HuH-7 (cell line): Measurements from ENCODE around the gene GPATCH2.
"Not testable (repeated sequence)": the region's sequence is repeated elsewhere in the genome, so short reads cannot be mapped to it uniquely, and the experiment has no call there.

Experiments used
- DNase-seq: peaks from one replicate; pipeline ENCODE4 v3.0.0; 2011; ENCODE audit warnings: low spot score

The GPATCH2 gene

DNA sequence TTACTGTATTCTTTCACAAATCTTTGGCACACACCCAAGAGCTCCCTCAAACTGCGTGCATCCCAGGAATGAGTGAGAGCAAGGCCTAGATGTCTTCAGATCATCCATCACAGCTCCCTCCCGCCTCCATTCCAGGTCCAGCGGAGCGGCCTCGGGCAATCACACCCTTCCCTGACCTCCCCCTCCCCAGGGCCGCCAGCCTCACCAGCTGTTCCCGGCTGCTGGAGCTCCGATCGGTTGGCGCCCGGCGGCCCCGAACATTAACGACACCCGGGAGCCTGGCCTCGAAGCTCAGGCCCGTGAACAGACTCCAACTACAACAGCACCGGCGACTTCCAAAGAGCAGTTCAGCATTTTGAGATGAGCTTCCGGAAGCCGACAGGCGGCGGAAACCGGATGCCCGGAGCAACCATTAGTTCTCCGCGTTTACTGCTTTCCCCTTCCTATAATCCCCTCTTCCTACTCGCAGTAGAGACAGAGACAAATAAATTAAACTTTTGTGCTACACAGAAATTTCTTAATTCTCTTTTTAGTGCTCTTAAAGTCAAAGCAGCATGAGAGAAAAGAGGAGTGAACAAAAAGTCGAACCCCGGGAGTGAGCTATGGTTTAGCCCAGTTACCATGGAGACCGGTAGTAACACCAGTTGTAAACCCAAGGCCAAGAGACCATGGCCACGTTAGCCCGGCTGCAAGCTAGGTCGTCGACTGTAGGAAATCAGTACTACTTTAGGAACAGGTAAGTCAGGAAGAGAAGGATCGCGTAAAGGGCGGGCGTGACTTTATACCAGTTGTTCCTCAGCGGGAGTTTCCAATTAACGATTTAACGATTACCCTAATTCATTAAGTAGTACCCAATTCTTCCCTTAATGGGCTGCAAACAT, at the start of gene GPATCH2, which contains the start of gene SPATA17:
TSS of gene GPATCH2 (minus strand) at position 380 of the 881 bp plus-strand sequence. CDS start at position 261, 119 bp downstream.
TSS of gene SPATA17 (plus strand) at position 634 of the 881 bp plus-strand sequence. CDS start at position 669, 35 bp downstream.
- DNase-seq, result peak; percentile 84

DNA sequence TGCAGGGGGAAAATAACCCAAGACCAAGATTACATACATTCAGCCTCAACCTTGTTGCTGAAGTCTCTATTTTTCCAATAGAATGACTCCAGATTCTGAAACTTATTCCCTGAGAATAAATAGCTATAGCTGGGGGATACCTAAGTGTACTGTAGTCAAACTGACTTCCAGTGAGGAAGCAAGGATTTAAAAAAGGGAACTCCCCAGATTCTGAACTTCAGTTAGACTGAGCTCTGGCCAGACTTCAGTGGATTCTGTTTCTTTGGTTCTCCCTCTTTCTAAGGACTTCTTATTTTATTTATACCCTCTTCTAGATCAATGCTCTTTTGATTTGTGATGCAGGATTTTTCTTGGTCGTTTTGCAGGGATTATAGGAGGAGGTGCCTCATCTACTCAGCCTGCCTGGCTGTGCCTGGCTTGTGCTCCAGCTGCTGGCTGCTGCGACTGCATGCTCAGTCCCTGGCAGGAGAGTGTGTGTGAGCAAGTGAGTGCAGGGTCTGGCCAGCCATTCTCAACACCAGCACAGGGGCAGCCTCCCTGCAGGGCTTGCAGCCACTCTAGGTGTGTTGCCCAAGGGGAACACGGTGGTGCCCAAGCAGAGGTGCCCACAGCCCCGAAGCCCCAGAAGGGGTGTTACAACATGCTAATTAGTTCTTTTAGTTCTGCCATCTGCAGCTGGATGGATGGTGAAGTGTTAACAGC, 43.3 kb upstream of the GPATCH2 start:
- no peak for DNase-seq

DNA sequence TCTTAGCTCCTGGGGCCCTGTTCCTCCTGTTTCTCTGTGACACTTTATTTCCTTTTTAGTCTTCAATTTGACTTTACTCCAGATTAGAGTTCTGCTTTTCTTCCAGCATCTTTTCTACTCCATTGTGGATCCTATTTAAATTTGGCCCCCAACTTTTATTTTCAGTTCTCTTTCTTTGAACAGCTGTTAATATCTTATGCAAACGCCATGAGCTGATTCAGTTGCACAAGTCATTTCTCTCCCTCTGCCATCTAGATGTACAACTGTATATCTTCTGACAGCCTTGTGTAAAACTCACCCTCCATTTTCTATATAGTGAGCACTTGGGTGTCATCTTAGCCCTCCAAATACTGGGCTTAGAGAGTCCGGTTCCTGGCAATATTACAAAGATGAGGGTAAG, 42.5 kb upstream of the GPATCH2 start:
- no peak for DNase-seq

DNA sequence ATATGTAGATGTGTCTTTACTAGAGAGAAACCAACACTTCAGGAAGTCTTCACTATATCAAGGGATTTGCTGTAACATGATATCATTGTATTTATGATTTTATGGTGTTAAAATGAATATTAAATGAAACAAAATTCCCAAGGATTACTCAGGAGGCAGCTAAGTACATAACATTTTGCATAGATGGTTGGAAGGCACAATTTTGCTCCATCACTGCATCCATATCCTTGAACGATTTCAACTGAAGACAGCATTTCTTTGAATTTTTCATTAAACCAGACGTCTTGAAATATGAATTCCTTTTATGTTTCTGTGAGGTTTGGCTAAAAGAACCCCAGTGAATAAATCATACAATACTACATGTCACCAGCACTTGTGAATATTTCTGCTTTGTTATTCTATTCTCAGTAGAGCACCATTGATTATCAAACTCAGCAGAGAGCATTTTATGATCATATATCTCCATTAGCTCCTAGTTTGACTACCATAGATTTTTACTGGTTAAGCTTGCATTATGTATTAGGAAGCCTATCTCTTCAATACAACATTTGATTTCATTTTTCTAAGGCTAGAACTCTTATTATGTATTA, 37.6 kb upstream of the GPATCH2 start:
- DNase-seq, result no peak

DNA sequence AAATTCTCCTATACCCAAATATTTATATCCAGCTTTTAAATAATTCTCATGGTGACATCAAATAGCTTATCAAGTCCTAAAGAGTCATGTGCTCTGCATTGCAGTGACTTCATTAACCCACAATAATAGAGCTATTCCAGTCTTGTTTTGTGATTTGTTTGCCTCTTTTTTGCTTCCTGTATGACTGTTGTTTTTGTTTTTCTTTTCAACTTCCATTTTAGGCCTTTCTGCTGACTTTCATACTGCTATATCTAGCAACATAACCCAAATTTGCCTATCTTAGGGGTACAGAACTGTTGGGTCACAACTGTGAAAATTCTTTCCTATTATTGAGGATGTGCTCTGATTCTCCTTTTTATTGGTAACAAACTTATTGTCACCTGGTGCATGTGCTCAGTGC, 30.5 kb upstream of the GPATCH2 start:
- DNase-seq, result no peak

DNA sequence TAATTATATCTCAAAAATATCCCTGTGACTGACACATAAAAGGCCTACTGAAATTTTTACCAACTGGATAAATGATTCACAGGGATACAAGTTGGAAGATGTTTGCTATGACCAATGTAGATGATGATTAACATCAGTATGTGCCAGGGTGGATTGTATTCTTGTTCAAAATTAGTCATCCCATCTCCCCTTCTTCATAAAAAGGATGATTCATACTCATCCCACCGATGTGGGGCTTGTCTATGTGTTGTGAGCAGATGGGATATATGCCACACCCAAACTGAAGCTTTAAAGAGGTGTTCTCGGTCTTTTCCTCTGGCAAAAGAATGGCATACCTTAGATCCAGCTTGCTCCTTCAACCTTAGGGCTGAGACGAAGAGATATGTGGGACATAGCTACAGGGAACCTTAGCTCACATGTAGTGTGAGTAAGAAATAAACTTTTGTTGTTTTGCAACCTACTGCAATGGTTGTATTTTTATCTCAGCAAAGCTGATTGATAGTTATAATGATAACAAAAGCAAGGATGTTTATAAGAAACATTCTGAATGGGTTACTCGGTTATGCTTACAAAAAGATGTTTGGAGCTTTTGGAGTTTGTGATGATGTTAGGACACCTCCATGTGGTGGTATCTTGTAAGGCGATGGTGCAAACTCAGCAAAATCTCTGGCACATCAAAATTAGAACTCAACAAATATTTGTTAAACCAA, 29.6 kb upstream of the GPATCH2 start:
- peak; percentile 17 for DNase-seq

DNA sequence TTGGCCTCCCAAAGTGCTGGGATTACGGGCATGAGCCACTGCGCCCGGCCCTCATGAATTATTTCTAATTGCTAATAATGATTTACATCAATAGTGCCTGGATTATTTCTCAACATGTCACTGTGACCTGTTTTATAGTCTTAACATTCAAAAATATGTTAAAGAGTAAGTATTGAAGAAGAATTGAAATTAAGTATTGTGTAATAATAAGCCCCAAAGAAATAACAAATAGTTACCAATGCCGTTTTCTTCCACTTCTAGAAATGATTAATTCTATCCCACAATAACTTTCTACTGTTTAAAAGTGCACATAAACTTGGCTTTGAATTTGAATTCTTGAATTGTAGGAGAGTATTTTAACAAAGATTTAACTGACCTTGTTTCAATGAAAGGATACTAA, 19.8 kb upstream of the GPATCH2 start:
- DNase-seq, result no peak

DNA sequence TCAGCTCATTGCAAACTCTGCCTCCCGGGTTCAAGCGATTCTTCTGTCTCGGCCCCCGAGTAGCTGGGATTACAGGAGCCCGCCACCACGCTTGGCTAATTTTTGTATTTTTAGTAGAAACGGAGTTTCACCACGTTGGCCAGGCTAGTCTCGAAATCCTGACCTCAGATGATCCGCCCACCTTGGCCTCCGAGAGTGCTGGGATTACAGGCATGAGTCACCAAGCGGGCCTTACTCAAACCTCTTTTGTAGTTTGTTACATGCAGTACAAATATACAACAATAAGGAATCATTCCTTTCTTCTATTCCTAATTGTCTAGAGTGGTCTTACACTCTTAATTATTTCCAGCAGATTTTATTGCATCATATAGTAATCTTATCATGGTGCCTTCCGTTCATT, 16.9 kb upstream of the GPATCH2 start:
- DNase-seq, result no peak

DNA sequence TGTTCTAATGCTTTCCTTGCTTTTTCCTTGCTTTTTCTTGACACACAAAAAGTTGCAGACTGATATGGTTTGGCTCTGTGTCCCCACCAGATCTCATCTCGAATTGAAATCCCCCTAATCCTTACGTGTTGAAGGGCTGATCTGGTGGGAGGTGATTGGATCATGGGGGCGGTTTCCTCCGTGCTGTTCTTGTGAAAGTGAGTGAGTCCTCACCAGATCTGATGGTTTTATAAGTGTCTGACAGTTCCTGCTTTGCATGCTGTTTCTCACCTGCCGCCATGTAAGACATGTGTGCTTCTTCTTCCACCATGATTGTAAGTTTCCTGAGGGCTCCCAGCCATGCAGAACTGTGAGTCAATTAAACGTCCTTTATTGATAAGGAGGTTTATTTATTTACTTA, 11.6 kb upstream of the GPATCH2 start:
- DNase-seq, result no peak

DNA sequence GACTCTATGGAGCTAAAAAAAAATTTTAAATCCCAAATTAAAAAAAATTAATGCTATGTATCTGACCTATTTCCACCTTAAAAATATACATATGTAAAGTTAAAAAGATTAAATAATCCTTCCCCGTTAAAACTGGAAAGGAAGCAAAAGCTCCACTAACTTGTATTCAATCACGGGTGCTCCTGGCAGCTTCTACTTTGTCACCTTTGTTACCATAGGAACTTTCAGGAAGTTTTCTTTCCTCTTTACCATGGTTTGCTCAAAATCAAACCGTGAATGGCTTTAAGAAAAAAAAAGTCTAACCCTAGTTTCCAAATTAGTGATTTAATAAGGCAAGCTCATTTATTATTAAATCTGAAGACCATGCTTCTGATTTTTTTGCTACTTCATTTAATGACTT, 3.5 kb downstream of the GPATCH2 start:
- no peak for DNase-seq

DNA sequence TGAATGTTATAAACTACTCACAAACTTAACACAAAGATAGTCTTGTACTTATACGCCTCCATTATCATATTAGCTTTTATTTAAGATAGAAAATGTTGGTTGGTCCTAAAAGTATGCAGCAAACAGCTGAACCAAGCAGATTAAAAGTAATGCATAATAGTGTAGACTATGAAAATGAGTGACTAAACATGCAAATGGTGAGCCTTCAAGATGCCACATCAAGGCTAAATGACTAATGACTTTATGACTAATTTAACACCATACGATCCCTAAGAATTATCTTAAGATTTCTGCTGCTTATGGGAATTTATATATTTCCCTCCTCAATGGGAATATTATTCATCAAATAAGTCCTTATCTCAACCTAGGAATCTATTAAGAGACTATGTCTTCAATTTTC, 4.6 kb downstream of the GPATCH2 start:
- no peak for DNase-seq

DNA sequence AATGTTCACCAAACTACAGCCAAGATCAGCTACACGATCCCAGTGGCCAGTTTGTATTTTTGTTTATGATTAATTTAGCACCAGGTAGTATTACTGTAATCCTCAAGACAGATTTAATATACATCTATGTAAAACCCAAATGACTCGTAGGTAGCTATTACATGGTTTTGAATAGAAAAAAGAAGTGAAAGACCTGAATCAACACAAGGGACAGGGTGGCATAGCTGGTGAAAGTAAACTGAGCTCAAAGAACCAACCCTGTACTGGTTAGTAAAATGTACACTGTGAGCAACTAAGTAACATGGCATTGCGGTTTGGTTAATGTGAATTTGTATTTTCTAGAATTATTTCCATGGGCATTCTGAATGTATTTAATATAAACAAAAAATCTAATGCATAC, 8.8 kb downstream of the GPATCH2 start:
- no peak for DNase-seq

DNA sequence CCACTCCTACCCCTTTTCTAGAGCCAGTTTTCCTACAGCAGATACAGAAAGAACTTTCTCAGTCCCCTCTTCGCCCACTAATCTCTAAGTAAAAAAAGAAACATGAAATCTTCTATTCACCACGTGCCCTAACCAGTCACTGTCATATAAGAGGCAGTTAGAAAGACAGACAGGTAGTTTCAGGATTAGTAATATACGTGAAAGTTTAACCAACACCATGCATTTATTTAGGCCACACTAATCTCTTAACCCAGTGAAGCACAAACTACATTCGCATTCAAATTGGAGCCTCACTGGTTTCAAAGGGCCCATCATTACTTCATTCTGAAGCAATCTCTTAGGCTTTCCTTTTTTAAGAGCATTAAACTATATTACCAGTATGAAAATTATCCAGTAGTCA, 10.1 kb downstream of the GPATCH2 start:
- no peak for DNase-seq

DNA sequence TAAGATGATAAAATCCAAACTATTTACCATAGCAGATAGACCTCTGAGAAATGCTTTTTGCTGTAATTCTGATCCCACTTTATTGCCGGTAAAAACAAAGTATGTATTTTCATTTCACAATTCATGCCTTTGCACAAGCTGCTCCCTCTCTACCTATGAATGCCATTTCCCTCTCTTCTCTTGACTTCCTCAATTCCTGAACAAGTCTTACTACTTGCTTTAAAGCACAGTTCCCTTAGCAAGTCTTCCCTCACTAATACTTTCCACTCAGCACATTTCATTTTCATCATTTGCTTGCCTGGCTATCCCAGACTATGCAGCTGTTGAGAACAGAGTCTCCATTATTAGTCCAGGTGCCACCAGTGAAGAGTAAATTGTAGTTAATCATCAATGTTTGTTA, 13.8 kb downstream of the GPATCH2 start:
- no peak for DNase-seq

DNA sequence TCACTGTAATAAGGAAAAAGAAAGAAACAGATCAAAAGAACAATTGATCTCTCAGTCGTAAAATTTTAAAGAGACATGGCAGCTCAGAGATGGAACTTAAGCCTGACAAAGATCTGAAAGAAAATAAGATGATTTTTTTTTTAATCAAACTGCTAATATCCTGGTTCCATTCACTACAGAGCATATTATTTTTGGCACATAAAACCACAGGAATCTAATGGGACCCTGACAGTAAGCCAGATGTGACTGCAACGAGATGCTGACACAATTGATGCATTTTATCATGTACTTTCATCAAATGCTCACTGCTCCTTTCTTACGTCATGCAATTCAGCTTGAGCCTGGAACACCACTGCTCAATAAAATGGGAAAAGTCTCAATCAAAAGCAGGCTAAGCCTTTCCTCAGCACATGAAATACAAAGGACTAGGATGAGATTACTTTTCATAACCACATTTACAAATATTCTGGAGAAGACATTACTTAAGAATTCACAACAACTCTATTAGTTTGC, 16.6 kb downstream of the GPATCH2 start:
- no peak for DNase-seq

DNA sequence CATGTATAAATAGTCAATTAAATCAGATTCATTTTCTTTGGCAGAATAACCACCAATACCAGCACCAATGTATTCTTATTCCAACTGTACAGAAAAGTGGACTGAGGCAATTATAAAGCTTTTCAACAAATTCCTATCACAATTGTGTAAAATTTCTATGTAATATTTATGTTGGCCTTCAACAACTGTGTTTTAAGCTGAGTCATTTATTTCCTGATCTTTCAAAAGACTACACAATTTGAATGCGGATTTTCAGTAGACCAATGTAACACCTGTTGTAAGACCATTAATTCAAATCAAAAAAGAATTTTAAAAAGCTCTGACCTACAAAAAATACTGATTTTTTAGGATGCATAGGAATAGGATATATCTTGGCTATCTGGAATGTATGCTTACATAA, 25.5 kb downstream of the GPATCH2 start:
- no peak for DNase-seq

DNA sequence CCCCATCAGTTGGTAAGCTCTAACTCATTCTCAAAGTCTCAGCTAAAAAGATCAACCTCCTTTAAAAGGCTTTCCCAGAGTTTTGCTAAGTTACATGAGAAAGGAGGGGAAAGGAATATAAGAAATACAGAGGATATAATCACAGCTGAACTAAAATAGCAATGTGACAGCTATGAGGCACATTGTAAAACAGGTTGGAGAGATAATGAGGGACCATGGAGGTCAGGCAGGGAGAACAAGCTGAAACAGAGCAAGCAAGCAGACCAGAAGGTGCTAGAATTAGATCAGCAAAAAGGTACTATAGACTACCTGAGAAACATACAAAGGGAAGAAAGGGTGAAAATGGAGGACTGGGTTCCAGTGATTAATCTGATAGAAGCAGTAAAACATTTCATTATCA, 28.5 kb downstream of the GPATCH2 start:
- no peak for DNase-seq

DNA sequence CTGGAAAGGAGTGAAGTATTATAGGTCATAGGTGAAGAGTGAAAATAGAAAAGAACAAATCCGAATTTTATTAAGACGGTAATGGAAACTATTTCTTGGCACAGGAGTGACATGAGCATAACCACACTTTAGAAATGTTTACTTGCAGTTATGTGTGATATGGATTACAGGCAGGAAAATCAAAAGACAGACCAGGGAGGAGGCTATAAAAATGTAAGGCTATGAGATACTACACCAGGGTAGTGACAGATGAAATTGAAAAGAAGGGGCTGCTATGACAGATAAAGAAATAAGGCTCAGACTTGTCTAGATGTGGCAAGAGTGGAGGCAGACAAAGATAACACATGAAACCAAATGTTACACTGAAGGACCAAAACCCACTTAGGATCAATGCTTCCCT, 31.7 kb downstream of the GPATCH2 start:
- DNase-seq, result no peak

DNA sequence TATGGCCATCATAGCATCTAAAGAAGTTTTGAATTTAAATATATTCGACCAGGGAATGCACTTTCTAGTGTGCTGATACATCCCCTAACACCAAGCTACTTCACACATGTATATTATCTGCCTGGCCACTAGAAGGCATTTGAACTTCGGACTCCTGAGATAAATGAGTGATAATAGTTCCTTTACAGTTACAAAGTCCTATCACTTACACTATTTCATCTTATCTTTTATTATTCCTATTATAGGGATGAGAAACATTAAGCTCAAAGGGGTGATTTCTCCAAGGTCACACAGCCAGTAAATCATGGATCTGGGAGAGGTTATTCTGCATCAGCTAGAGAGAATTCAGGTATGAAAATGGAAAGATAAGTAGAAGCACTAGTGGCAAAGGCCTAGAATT, 40.3 kb downstream of the GPATCH2 start:
- peak; percentile 26 for DNase-seq

DNA sequence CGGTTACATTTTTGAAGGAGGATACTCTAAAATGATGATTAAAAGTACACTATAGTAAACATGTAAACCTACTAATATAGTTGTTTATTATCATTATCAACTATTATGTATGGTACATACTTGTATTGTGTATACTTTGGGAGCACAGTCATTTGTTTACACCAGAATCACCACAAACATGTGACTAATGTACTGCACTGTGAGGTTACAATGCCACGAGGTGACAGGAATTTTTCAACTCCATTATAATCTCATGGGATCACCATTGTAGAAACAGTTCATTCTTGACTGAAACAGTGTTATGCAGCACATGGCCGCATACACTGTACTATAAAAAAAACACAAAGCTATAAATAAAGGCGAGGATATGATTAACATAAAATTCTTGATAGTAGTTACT, 44.3 kb downstream of the GPATCH2 start:
- DNase-seq, result no peak

DNA sequence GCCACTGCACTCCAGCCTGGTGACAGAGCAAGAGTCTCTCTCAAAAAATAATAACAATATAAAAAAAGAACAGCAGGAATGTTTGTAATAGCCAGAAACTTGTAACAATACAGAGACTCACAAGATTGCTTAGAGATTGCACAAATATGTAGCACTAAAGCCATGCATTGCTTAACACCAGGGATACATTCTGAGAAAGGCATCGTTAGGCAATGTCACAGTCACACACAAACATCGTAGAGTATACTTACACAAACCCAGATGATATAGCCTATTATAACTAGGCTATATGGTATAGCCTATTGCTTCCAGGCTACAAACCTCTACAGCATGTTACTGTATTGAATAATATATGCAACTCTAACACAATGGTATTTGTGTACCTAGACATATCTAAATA, 45.3 kb downstream of the GPATCH2 start:
- DNase-seq, result peak; percentile 20

DNA sequence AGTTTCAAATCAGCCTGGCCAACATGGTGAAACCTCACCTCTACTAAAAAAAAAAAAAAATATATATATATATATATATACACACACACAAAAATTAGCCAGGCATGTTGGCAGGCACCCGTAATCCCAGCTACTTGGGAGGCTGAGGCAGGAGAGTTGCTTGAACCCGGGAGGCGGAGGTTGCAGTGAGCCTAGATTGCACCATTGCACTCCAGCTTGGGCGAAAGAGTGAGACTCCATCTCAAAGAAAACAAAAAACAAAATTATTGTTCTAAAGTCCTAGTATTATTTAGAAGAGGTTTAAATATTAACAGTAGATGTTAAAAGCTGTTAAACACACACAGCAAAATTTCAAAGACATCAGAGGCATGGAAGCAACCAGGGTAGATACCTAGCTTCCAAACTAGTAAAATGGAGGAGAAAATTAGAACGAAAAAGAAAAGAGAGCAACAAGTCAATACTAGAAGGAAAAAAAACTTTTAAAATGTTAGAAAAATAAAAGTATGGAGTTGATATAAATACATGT, 46.5 kb downstream of the GPATCH2 start:
- DNase-seq, result not testable (repeated sequence)
